HUES48 (cell line): ENCODE measurements around the gene MAP2K2.

Source experiments
- H3K27ac ChIP-seq: one replicate; pipeline ENCODE4 v1.7.0; 2013; ENCODE audit warnings: low read depth, low read length, inconsistent platforms
- H3K27me3 ChIP-seq: 2 replicates; pipeline ENCODE4 v1.6.1; 2013; ENCODE audit warnings: mild to moderate bottlenecking, low read length; ENCODE audit not compliant: control insufficient read depth, insufficient read depth
- H3K36me3 ChIP-seq: 2 replicates; pipeline ENCODE4 v1.6.1; 2013; ENCODE audit warnings: low read length; ENCODE audit not compliant: control insufficient read depth, insufficient read depth
- H3K4me1 ChIP-seq: 2 replicates; pipeline ENCODE4 v1.6.1; 2013; ENCODE audit warnings: mild to moderate bottlenecking, low read length; ENCODE audit not compliant: control insufficient read depth, insufficient read depth
- H3K4me3 ChIP-seq: 2 replicates; pipeline ENCODE4 v1.5.1; 2013; ENCODE audit warnings: mild to moderate bottlenecking, low read depth, low read length
- H3K9ac ChIP-seq: 2 replicates; pipeline ENCODE4 v1.6.1; 2013; ENCODE audit warnings: mild to moderate bottlenecking, low read depth, low read length, moderate library complexity
- H3K9me3 ChIP-seq: 2 replicates; pipeline ENCODE4 v1.6.1; 2013; ENCODE audit warnings: low read length; ENCODE audit not compliant: control insufficient read depth, insufficient read depth

MAP2K2 gene

GRCh38 chr19:4112367-4112766 lies 11.6 kb downstream of the MAP2K2 start:
- Histone ChIP-seq H3K9me3 (no peaks in the 10 kb centered on the region), H3K27me3 (no peaks in the 10 kb centered on the region), H3K27ac (no peak overlapping the region), H3K4me1 (no peaks in the 10 kb centered on the region), H3K4me3 (no peak overlapping the region), H3K36me3 (peaks cover 94% of the 10 kb centered on the region), H3K9ac (no peak overlapping the region)

DNA sequence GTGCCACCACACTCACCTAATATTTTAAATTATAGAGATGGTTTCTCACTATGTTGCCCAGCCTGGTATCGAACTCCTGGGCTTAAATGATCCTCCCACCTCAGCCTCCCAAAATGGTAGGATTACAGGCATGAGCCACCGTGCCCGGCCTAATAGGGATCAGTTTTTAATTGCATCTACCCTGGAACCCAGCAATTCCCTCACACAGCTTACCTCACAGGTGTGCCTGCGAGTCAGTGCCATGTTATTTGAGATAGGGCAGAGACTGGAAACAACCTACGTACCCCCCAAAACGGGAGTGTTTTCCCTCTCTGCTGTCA lies 14.3 kb downstream of the MAP2K2 start:
- H3K9me3 ChIP-seq, result no peaks in the 10 kb centered on the region
- no peaks in the 10 kb centered on the region for H3K27me3 ChIP-seq
- no peak overlapping the region for H3K9ac ChIP-seq
- no peak overlapping the region for H3K4me3 ChIP-seq
- H3K27ac ChIP-seq, result no peak overlapping the region
- no peaks in the 10 kb centered on the region for H3K4me1 ChIP-seq
- peaks cover 90% of the 10 kb centered on the region for H3K36me3 ChIP-seq

- no peak overlapping the region for H3K9ac ChIP-seq
- peaks cover 87% of the 10 kb centered on the region for H3K36me3 ChIP-seq
- no peaks in the 10 kb centered on the region for H3K27me3 ChIP-seq
- no peak overlapping the region for H3K27ac ChIP-seq
- no peaks in the 10 kb centered on the region for H3K4me1 ChIP-seq
- no peaks in the 10 kb centered on the region for H3K9me3 ChIP-seq
- H3K4me3 ChIP-seq, result no peak overlapping the region
Measured at GRCh38 chr19:4108767-4109625, 14.9 kb downstream of the MAP2K2 start.

DNA sequence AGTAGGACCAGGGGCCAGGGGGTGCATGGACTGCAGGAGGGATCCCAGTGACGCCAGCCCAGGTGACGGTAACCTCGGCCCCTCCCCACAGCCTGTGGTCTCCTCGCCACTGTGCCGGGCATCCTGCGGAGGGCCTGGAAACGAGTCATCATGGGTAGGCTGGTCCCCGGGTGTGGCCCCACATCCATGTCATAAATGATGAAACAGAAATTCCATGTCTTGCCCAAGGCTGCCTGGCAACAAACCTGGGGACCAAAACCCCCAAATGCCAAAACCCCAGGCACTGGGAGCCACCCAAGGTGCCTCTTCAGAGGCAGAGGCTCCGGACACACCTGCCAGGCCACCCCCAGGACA lies 20.9 kb downstream of the MAP2K2 start:
- no peak overlapping the region for H3K27ac ChIP-seq
- H3K9ac ChIP-seq, result no peak overlapping the region
- H3K9me3 ChIP-seq, result no peaks in the 10 kb centered on the region
- H3K4me3 ChIP-seq, result no peak overlapping the region
- H3K36me3 ChIP-seq, result peaks cover 85% of the 10 kb centered on the region
- no peaks in the 10 kb centered on the region for H3K27me3 ChIP-seq
- H3K4me1 ChIP-seq, result no peaks in the 10 kb centered on the region

DNA sequence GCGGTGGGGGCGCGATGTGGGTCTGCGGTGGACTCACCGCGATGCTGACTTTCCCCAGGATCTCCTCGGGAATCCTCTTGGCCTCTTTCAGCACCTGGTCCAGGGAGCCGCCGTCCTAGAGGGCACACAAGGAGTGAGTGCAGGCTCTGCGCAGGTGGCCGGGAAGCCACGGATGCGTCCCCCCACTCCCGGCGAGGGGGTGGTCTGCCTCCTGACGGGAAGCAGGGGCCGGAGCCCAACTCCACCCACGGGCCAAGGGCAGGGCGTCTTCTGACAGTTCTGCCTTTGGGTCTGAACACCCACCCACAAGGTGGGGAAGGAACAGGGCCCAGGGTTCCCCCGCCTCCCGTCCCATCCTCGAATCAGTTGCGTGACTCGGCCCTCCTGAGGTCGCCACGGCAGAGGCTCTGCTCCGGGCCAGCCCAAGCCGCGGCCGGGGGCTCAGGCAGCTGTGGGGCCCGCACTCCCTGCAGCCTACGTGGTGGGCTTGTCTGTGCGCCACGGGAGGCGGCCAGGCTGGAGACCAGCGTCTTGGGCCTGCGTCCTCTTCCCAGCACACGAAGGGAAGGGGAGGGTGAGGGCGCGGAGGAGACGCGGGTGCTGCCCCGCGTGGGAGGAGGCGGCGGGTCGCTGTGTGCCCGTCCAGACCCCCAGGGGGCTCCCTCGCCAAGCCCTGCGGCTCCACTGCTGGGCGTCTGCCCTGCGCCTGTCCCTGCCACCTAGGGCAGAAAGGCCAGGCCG lies 21.4 kb downstream of the MAP2K2 start:
- Histone ChIP-seq H3K9ac (no peak overlapping the region), H3K4me1 (no peaks in the 10 kb centered on the region), H3K27me3 (no peaks in the 10 kb centered on the region), H3K4me3 (no peak overlapping the region), H3K27ac (no peak overlapping the region), H3K36me3 (peaks cover 85% of the 10 kb centered on the region), H3K9me3 (no peaks in the 10 kb centered on the region)

GRCh38 chr19:4101496-4101770 lies 22.5 kb downstream of the MAP2K2 start:
- no peak overlapping the region for H3K4me3 ChIP-seq
- H3K4me1 ChIP-seq, result no peaks in the 10 kb centered on the region
- no peak overlapping the region for H3K9ac ChIP-seq
- H3K36me3 ChIP-seq, result peaks cover 89% of the 10 kb centered on the region
- H3K9me3 ChIP-seq, result no peaks in the 10 kb centered on the region
- H3K27me3 ChIP-seq, result no peaks in the 10 kb centered on the region
- H3K27ac ChIP-seq, result no peak overlapping the region

DNA sequence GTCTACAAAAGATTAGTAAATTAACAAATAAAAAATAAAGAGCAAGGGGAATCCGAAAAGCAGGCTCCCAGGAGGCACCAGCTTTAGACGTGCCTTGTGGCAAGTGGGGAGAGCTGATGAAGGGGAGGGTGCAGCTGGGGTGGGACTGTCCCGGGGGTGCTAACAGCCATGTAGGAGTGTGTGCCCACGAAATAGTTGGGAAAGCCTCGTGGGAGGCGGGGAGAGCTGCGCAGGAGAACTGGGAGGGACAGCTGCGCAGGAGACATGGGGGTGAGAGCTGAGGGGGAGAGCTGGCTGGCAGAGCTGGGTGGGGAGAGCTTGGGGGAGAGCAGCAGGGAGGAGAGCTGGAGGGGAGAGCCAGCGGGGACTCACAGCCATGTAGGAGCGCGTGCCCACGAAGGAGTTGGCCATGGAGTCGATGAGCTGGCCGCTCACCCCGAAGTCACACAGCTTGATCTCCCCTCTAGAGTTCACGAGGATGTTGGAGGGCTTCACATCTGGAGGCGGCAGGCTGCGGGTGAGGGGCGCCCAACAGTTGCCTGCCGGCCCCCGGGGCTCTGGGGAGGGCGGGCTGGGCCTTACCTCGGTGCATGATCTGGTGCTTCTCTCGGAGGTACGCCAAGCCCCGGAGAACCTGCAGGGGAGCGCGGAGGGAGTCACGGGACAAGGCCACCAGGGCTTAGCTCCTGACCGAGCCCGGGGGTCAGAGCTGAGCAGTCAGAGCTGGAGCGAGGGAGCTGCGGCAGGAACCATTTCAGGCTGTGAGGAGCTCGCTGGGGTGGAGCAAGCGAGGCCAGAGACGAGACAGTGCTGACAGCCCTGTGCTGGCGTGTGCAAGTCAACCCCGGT lies 23.1 kb downstream of the MAP2K2 start:
- Histone ChIP-seq H3K4me3 (no peak overlapping the region), H3K9me3 (no peaks in the 10 kb centered on the region), H3K4me1 (no peaks in the 10 kb centered on the region), H3K36me3 (peaks cover 86% of the 10 kb centered on the region), H3K9ac (no peak overlapping the region), H3K27ac (no peak overlapping the region), H3K27me3 (no peaks in the 10 kb centered on the region)

DNA sequence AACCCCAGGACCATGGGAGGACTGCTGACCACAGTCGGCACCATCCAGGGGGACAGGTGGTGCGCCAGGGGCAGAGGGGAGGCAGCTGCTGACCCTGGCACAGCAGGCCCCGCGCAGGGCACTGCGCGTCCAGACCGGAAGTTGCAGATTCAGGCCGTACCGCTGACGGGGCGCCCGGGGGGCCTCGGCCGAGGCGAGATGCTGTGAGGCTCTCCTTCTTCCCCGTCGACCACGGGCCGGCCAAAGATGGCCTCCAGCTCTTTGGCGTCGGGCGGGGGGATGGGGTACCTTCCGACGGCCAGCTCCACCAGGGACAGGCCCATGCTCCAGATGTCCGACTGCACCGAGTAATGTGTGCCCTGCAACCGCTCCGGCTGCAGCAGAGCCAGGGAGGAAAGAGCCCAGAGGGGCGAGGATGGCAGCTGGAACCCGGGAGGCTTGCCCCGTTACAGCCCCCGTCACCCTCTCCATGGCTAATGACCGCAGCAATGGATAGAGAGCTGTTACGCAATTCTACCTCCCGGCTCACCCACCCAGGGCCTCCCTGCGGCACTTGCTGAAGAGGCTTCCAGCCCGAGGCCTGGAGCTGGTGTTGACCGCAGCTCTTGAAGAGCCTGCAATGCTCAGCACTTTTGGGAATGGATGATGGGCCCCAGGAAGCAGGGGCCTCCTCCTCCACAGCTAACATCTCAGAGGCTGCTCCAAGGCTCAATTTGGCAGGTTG lies 24.7 kb downstream of the MAP2K2 start:
- Histone ChIP-seq H3K27me3 (no peaks in the 10 kb centered on the region), H3K4me3 (no peak overlapping the region), H3K4me1 (no peaks in the 10 kb centered on the region), H3K27ac (no peak overlapping the region), H3K36me3 (peaks cover 82% of the 10 kb centered on the region), H3K9ac (no peak overlapping the region), H3K9me3 (no peaks in the 10 kb centered on the region)

DNA sequence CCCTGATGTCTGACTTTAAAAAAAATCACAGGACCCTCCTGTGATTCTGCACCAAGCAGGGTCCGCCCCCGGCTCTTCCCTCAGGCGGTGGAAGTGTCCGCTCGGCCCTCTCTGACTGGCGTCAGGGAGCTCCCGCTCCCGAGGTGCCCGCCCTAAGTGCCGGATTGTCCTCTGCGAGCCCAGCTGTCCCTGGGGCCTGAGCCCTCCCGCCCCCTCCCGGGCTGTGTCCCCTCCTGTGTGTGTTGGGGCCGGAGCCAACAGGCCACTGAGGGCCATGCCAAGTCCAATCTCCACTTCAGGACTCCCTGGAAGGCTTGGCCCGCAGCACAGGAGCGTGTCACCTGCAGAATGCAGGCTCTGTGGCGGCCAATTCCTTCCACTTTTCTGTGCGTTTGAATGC lies 25.4 kb downstream of the MAP2K2 start:
- Histone ChIP-seq H3K4me3 (no peak overlapping the region), H3K36me3 (peaks cover 87% of the 10 kb centered on the region), H3K27me3 (no peaks in the 10 kb centered on the region), H3K9me3 (no peaks in the 10 kb centered on the region), H3K9ac (no peak overlapping the region), H3K27ac (no peak overlapping the region), H3K4me1 (no peaks in the 10 kb centered on the region)

GRCh38 chr19:4097501-4097900 lies 26.4 kb downstream of the MAP2K2 start:
- Histone ChIP-seq H3K9me3 (no peaks in the 10 kb centered on the region), H3K36me3 (peaks cover 86% of the 10 kb centered on the region), H3K27ac (no peak overlapping the region), H3K27me3 (no peaks in the 10 kb centered on the region), H3K9ac (no peak overlapping the region), H3K4me3 (no peak overlapping the region), H3K4me1 (no peaks in the 10 kb centered on the region)
